GM23248 (cell line): ENCODE results near the gene ANXA11. TPM values are rescaled to one million over a fixed set of nuclear protein-coding genes. Genes with fewer than 3 reads are reported as not detected.

ENCODE experiments used
- DNase-seq: peaks from one replicate; pipeline ENCODE4 v3.0.0-alpha.2; 2015
- H2AFZ ChIP-seq: fragments of 200-600 bp; sonication (generic); 2 replicates; pipeline ENCODE4 v1.6.1; 2016; ENCODE audit warnings: antibody characterized with exemption
- H3F3A ChIP-seq: fragments of 200-600 bp; sonication (generic); 2 replicates; pipeline ENCODE4 v1.6.1; 2016; ENCODE audit warnings: mild to moderate bottlenecking, antibody characterized with exemption, mixed run types; ENCODE audit not compliant: insufficient read depth
- H3K27ac ChIP-seq: fragments of 200-600 bp; sonication (generic); 2 replicates; pipeline ENCODE4 v1.5.1; 2016; ENCODE audit warnings: mild to moderate bottlenecking
- H3K27me3 ChIP-seq: fragments of 200-600 bp; sonication (generic); replicated peaks from 2 replicates; pipeline ENCODE4 v1.6.1; 2016; ENCODE audit warnings: mild to moderate bottlenecking; ENCODE audit not compliant: insufficient read depth
- H3K36me3 ChIP-seq: fragments of 200-600 bp; sonication (generic); 2 replicates; pipeline ENCODE4 v1.6.1; 2016; ENCODE audit warnings: low read depth, mild to moderate bottlenecking
- H3K4me1 ChIP-seq: fragments of 200-600 bp; sonication (generic); 2 replicates; pipeline ENCODE4 v1.6.1; 2016; ENCODE audit warnings: mild to moderate bottlenecking; ENCODE audit not compliant: insufficient read depth
- H3K4me2 ChIP-seq: fragments of 200-600 bp; sonication (generic); one replicate; pipeline ENCODE4 v1.6.1; 2016; ENCODE audit warnings: mild to moderate bottlenecking; ENCODE audit not compliant: unreplicated experiment
- H3K4me3 ChIP-seq: fragments of 200-600 bp; sonication (generic); 2 replicates; pipeline ENCODE4 v1.5.1; 2016; ENCODE audit warnings: mild to moderate bottlenecking
- H3K79me2 ChIP-seq: fragments of 200-600 bp; sonication (generic); 2 replicates; pipeline ENCODE4 v1.6.1; 2016; ENCODE audit warnings: mild to moderate bottlenecking; ENCODE audit not compliant: insufficient read depth
- H3K9ac ChIP-seq: fragments of 200-600 bp; sonication (generic); 2 replicates; pipeline ENCODE4 v1.6.1; 2016; ENCODE audit warnings: mild to moderate bottlenecking
- H3K9me2 ChIP-seq: fragments of 200-600 bp; sonication (generic); 2 replicates; pipeline ENCODE4 v1.6.1; 2016; ENCODE audit warnings: mixed run types, mild to moderate bottlenecking, moderate library complexity; ENCODE audit not compliant: insufficient read depth
- H3K9me3 ChIP-seq: fragments of 200-600 bp; sonication (generic); one replicate; pipeline ENCODE4 v1.6.1; 2017; ENCODE audit warnings: low read depth
- H4K20me1 ChIP-seq: fragments of 200-600 bp; sonication (generic); 2 replicates; pipeline ENCODE4 v1.6.0; 2016; ENCODE audit not compliant: insufficient read depth
- EZH2 ChIP-seq: fragments of 200-600 bp; sonication (generic); IDR thresholded peaks from 2 replicates; pipeline ENCODE4 v1.6.1; 2018; ENCODE audit warnings: antibody characterized with exemption, mild to moderate bottlenecking; ENCODE audit not compliant: insufficient read depth, poor library complexity, severe bottlenecking
- EZH2phosphoT487 ChIP-seq: fragments of 200-600 bp; sonication (generic); IDR thresholded peaks from 2 replicates; pipeline ENCODE4 v1.6.1; 2018; ENCODE audit warnings: antibody characterized with exemption, moderate library complexity, mild to moderate bottlenecking, low read depth; ENCODE audit not compliant: insufficient read depth
- WGBS, 2 experiments: methylation state at CpG; one replicate each; pipeline ENCODE4 v1.1.6; 2015 to 2017; ENCODE audit warnings: low lambda C conversion rate in 2 of 2, low coverage in 1 of 2; ENCODE audit errors: missing lambda C conversion rate in 2 of 2; 5-methylcytosine and 5-hydroxymethylcytosine counted together
- in situ Hi-C: fragments of 300-500 bp; cut with MboI; formaldehyde crosslinking; loops from 2 replicates; pipeline ENCODE4 v1.15.0; 2020
- polyA plus RNA-seq: library from polyadenylated mRNA; unstranded; fragments of >200 nt; fragmentation: Nextera tagmentation; extraction: Ambion mirVana; gene quantifications from 2 replicates; pipeline ENCODE4 v1.2.1, GENCODE V29; 2016
- total RNA-seq: library from RNA; depleted of rRNA; stranded (reverse); fragments of >200 nt; shearing (Covaris generic); gene quantifications from 2 replicates; pipeline ENCODE4 v1.2.3, GENCODE V29; 2014

ANXA11 gene
- total and polyA plus RNA-seq, 2 experiments from 2014 or later, result 116 to 189 TPM

- TF ChIP-seq EZH2, result no peak
- no peak for TF ChIP-seq EZH2phosphoT487
- H3K27ac ChIP-seq, result no peak overlapping the region
- no peak for DNase-seq
- no peaks in the 10 kb centered on the region for H3K9me2 ChIP-seq
- peaks cover 29% of the 10 kb centered on the region for H3K4me1 ChIP-seq
- peaks cover 25% of the 10 kb centered on the region for H3F3A ChIP-seq
- H2AFZ ChIP-seq, result no peak overlapping the region
- peaks cover 63% of the 10 kb centered on the region for H3K79me2 ChIP-seq
- in situ Hi-C loops, result no loop called here
- peaks cover 32% of the 10 kb centered on the region for H3K36me3 ChIP-seq
- no peaks in the 10 kb centered on the region for H4K20me1 ChIP-seq
- H3K4me3 ChIP-seq, result no peak overlapping the region
- WGBS, 2 experiments, result 94 to 95% methylated on average over 7 of the region's 7 CpGs
- H3K9me3 ChIP-seq, result no peaks in the 10 kb centered on the region
- no peak overlapping the region for H3K9ac ChIP-seq
- H3K4me2 ChIP-seq, result no peak overlapping the region
- H3K27me3 ChIP-seq, result no peaks in the 10 kb centered on the region
These were observed 40.7 kb downstream of the ANXA11 start for GRCh38 chr10:80164596-80164995.

- no peaks in the 10 kb centered on the region for H3K27me3 ChIP-seq
- in situ Hi-C loops, result no loop called here
- peak; percentile 80 for DNase-seq
- H3K36me3 ChIP-seq, result peaks cover 32% of the 10 kb centered on the region
- H3K27ac ChIP-seq, result no peak overlapping the region
- H3K4me3 ChIP-seq, result no peak overlapping the region
- no peaks in the 10 kb centered on the region for H3K9me2 ChIP-seq
- no peak overlapping the region; the same call in 1 of the 2 replicates for H3K9ac ChIP-seq
- peaks cover 32% of the 10 kb centered on the region for H3F3A ChIP-seq
- peaks cover 59% of the 10 kb centered on the region for H3K79me2 ChIP-seq
- WGBS, 2 experiments, result 61 to 68% methylated on average over 8 of the region's 8 CpGs
- peak overlapping the region; percentile 18 for H3K4me2 ChIP-seq
- no peaks in the 10 kb centered on the region for H3K9me3 ChIP-seq
- no peak overlapping the region for H2AFZ ChIP-seq
- no peak for TF ChIP-seq EZH2
- TF ChIP-seq EZH2phosphoT487, result no peak
- H4K20me1 ChIP-seq, result no peaks in the 10 kb centered on the region
- peaks cover 36% of the 10 kb centered on the region for H3K4me1 ChIP-seq
These were observed 41.5 kb downstream of the ANXA11 start for GRCh38 chr10:80163741-80164341.

GRCh38 chr10:80161321-80162083, 43.8 kb downstream of the ANXA11 start:
- H3K9me3 ChIP-seq, result no peaks in the 10 kb centered on the region
- TF ChIP-seq EZH2, result no peak
- no peak for TF ChIP-seq EZH2phosphoT487
- H3K27me3 ChIP-seq, result no peaks in the 10 kb centered on the region
- no peaks in the 10 kb centered on the region for H4K20me1 ChIP-seq
- H3K4me1 ChIP-seq, result peaks cover 51% of the 10 kb centered on the region
- no peak overlapping the region for H3K9ac ChIP-seq
- peak; percentile 39 for DNase-seq
- 81% methylated on average over 21 of the region's 21 CpGs for WGBS, 2 experiments
- peaks cover 55% of the 10 kb centered on the region for H3K79me2 ChIP-seq
- H3F3A ChIP-seq, result peaks cover 51% of the 10 kb centered on the region
- H3K36me3 ChIP-seq, result peaks cover 48% of the 10 kb centered on the region
- in situ Hi-C loops, result no loop called here
- no peak overlapping the region for H3K27ac ChIP-seq
- no peaks in the 10 kb centered on the region for H3K9me2 ChIP-seq
- H2AFZ ChIP-seq, result no peak overlapping the region
- H3K4me3 ChIP-seq, result no peak overlapping the region
- H3K4me2 ChIP-seq, result no peak overlapping the region

GRCh38 chr10:80160361-80161320, 44.7 kb downstream of the ANXA11 start:
- peaks cover 53% of the 10 kb centered on the region for H3K36me3 ChIP-seq
- in situ Hi-C loops, result no loop called here
- H3K4me1 ChIP-seq, result peaks cover 51% of the 10 kb centered on the region

More at GRCh38 chr10:80160361-80161320, 44.7 kb downstream of the ANXA11 start:
- Histone ChIP-seq H3F3A (peaks cover 51% of the 10 kb centered on the region), H3K27ac (no peak overlapping the region), H3K9ac (no peak overlapping the region), H4K20me1 (no peaks in the 10 kb centered on the region), H3K9me2 (no peaks in the 10 kb centered on the region), H3K79me2 (peaks cover 47% of the 10 kb centered on the region; the same call in 1 of the 2 replicates), H2AFZ (no peak overlapping the region), H3K4me2 (no peak overlapping the region), H3K9me3 (no peaks in the 10 kb centered on the region), H3K27me3 (no peaks in the 10 kb centered on the region), H3K4me3 (no peak overlapping the region)
- no peak for TF ChIP-seq EZH2phosphoT487
- TF ChIP-seq EZH2, result no peak
- 90 to 91% methylated on average over 17 of the region's 17 CpGs for WGBS, 2 experiments
- DNase-seq, result no peak
